Activated B cell treated with CpG ODN at 0.5 μM for 24 hours (primary cell): ENCODE data around the gene NUDCD2. TPM values are rescaled to one million over a fixed set of nuclear protein-coding genes. Genes with fewer than 3 reads are reported as not detected.

Experiments
- ATAC-seq: fragments of 200-7000 bp; cut with Tn5 transposase; one replicate; pipeline ENCODE4 v1.10.0; 2021; ENCODE audit warnings: low read depth, mild to moderate bottlenecking, moderate library complexity
- CTCF ChIA-PET: fragments of 350-600 bp; sonication (Branson Sonifier 250); formaldehyde crosslinking; loops from one replicate; lab custom pipeline; 2021; ENCODE audit warnings: antibody characterized with exemption; lab: Charles Lee
- POLR2A ChIA-PET: fragments of 350-600 bp; sonication (Branson Sonifier 250); formaldehyde crosslinking; loops from one replicate; lab custom pipeline; 2021; ENCODE audit warnings: antibody characterized with exemption; lab: Charles Lee
- DNase-seq: peaks from one replicate; pipeline ENCODE4 v3.0.0; 2022
- H3K27ac Mint-ChIP-seq: one replicate; pipeline ENCODE4 v1.8.0; 2020; ENCODE audit warnings: mixed read lengths
- H3K27me3 Mint-ChIP-seq: one replicate; pipeline ENCODE4 v1.8.0; 2021; ENCODE audit warnings: mixed read lengths
- H3K36me3 Mint-ChIP-seq: one replicate; pipeline ENCODE4 v1.8.0; 2021; ENCODE audit warnings: low read depth, mixed read lengths
- H3K4me1 Mint-ChIP-seq: one replicate; pipeline ENCODE4 v1.8.0; 2021; ENCODE audit warnings: mixed read lengths
- H3K4me3 Mint-ChIP-seq: one replicate; pipeline ENCODE4 v1.8.0; 2020; ENCODE audit warnings: mild to moderate bottlenecking, mixed read lengths
- H3K9me3 Mint-ChIP-seq: one replicate; pipeline ENCODE4 v1.8.0; 2020; ENCODE audit warnings: mixed read lengths
- CTCF ChIP-seq: fragments of 200-600 bp; IDR thresholded peaks from one replicate; pipeline ENCODE4 v1.8.0; 2022; ENCODE audit warnings: antibody characterized with exemption, mild to moderate bottlenecking
- intact Hi-C: fragments of 100-400 bp; cut with micrococcal nuclease; formaldehyde crosslinking; loops from one replicate; pipeline ENCODE4 v1.15.1; 2024
- total RNA-seq: library from RNA; stranded (reverse); gene quantifications from 2 replicates; pipeline ENCODE4 v1.2.3, GENCODE V29; 2022

NUDCD2 gene
- total RNA-seq, 1 donor from 2014 or later: 28.1 TPM

DNA sequence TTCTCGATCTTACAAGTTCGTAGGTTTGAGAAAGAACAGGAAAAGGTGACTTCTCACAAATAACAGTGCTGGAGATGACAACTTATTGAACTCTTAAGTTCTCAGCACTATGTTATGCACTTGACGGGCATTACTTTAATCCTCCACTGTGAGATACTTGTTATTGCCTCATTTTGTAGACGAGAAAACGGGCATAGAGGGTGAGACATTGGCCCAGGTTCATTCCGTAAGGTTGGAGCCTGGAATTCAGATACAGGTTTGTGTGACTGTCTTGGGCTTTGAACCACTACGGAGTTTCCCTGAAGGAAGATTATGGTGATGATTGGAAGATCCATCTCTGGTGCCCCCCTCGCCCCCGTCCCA lies 46.2 kb upstream of the NUDCD2 start:
- peak overlapping the region; percentile 95 for H3K4me3 Mint-ChIP-seq
- no peaks in the 10 kb centered on the region for H3K9me3 Mint-ChIP-seq
- TF ChIP-seq CTCF: no peak
- intact Hi-C loops: loop anchor here (5.0 kb wide), 1 partner anchor 221 kb away; no protein-coding TSS in a partner anchor
- H3K27me3 Mint-ChIP-seq: no peaks in the 10 kb centered on the region
- CTCF ChIA-PET: interaction anchor here (1.5 to 1.6 kb wide), 2 partner anchors 33 to 46 kb away, joined by 4 to 13 read pairs; partner anchors contain the start of genes HMMR and NUDCD2
- ATAC-seq (no peak), DNase-seq (no peak)
- H3K27ac Mint-ChIP-seq: peak overlapping the region; percentile 97
- H3K36me3 Mint-ChIP-seq: peaks cover 34% of the 10 kb centered on the region
- POLR2A ChIA-PET: interaction anchor here (0.6 to 7.6 kb wide), 7 partner anchors 10 to 409 kb away, joined by 3 to 159 read pairs (median 6); partner anchors contain the start of genes CCNG1, HMMR and NUDCD2
- peaks cover 75% of the 10 kb centered on the region for H3K4me1 Mint-ChIP-seq

GRCh38 chr5:163505368-163506094 lies 45.6 kb upstream of the NUDCD2 start, which contains the start of gene MAT2B:
MAT2B (plus strand) TSS chr5:163505619; CDS start chr5:163505687, 68 bp downstream.
- Mint-ChIP-seq H3K27me3 (no peaks in the 10 kb centered on the region), H3K4me3 (peak within 1 kb of the TSS; percentile 95), H3K36me3 (peaks cover 29% of the 10 kb centered on the region), H3K27ac (peak within 1 kb of the TSS; percentile 97), H3K4me1 (peaks cover 69% of the 10 kb centered on the region), H3K9me3 (no peaks in the 10 kb centered on the region)
- intact Hi-C loops: loop anchor here (1.0 to 5.0 kb wide), 4 partner anchors 45 to 410 kb away; partner anchors contain the start of genes CCNG1, HMMR and NUDCD2
- DNase-seq (peak; percentile 92), ATAC-seq (peak; percentile 90)
- POLR2A ChIA-PET: interaction anchor here (0.6 to 7.6 kb wide), 9 partner anchors 11 to 410 kb away, joined by 3 to 159 read pairs (median 4); partner anchors contain the start of genes CCNG1, HMMR and NUDCD2
- CTCF ChIA-PET: interaction anchor here (1.5 to 1.6 kb wide), 2 partner anchors 32 to 45 kb away, joined by 4 to 13 read pairs; partner anchors contain the start of genes HMMR and NUDCD2
- TF ChIP-seq CTCF: no peak

- TF ChIP-seq CTCF: no peak
- H3K27ac Mint-ChIP-seq: peak overlapping the region; percentile 97
- DNase-seq (no peak), ATAC-seq (peak; percentile 5)
- H3K36me3 Mint-ChIP-seq: peaks cover 28% of the 10 kb centered on the region
- no peaks in the 10 kb centered on the region for H3K27me3 Mint-ChIP-seq
- POLR2A ChIA-PET: interaction anchor here (0.8 to 7.6 kb wide), 8 partner anchors 12 to 410 kb away, joined by 3 to 159 read pairs (median 5); partner anchors contain the start of genes CCNG1, HMMR and NUDCD2
- H3K4me1 Mint-ChIP-seq: peaks cover 64% of the 10 kb centered on the region
- H3K9me3 Mint-ChIP-seq: no peaks in the 10 kb centered on the region
- intact Hi-C loops: loop anchor here (1.0 to 5.0 kb wide), 4 partner anchors 45 to 410 kb away; partner anchors contain the start of genes CCNG1, HMMR and NUDCD2
- CTCF ChIA-PET: interaction anchor here (1.5 to 1.6 kb wide), 2 partner anchors 32 to 45 kb away, joined by 4 to 13 read pairs; partner anchors contain the start of genes HMMR and NUDCD2
- H3K4me3 Mint-ChIP-seq: peak overlapping the region; percentile 95
Measured at GRCh38 chr5:163505049-163505367, 45.1 kb upstream of the NUDCD2 start.

- Mint-ChIP-seq H3K4me3 (peak overlapping the region; percentile 95), H3K27me3 (no peaks in the 10 kb centered on the region), H3K27ac (peak overlapping the region; percentile 97), H3K9me3 (no peaks in the 10 kb centered on the region), H3K36me3 (peaks cover 25% of the 10 kb centered on the region), H3K4me1 (peaks cover 57% of the 10 kb centered on the region)
- intact Hi-C loops: no loop called here
- POLR2A ChIA-PET: interaction anchor here (0.6 to 7.6 kb wide), 5 partner anchors 33 to 411 kb away, joined by 3 to 159 read pairs (median 6); partner anchors contain the start of genes CCNG1, HMMR and NUDCD2
- DNase-seq (peak; percentile 22), ATAC-seq (no peak)
- TF ChIP-seq CTCF: no peak
- CTCF ChIA-PET: interaction anchor here (1.5 to 1.6 kb wide), 2 partner anchors 31 to 44 kb away, joined by 4 to 13 read pairs; partner anchors contain the start of genes HMMR and NUDCD2
Measured at GRCh38 chr5:163504079-163504931, 44.4 kb upstream of the NUDCD2 start.
